Skeletal muscle satellite cell (primary cell): ENCODE results near the gene GSTA4.
A peak's percentile ranks its signal among the peaks of the same experiment; 100 is the strongest.
"Not testable (repeated sequence)": the region's sequence is repeated elsewhere in the genome, so short reads cannot be mapped to it uniquely, and the experiment has no call there.

ENCODE experiments used
- H3K27me3 ChIP-seq: 2 replicates; pipeline ENCODE4 v1.7.0; 2013; ENCODE audit warnings: low read length; ENCODE audit not compliant: control insufficient read depth, insufficient read depth
- H3K36me3 ChIP-seq: 2 replicates; pipeline ENCODE4 v1.7.0; 2013; ENCODE audit warnings: mild to moderate bottlenecking, control low read depth, low read length; ENCODE audit not compliant: insufficient read depth
- H3K4me1 ChIP-seq: 2 replicates; pipeline ENCODE4 v1.7.0; 2013; ENCODE audit warnings: low read length; ENCODE audit not compliant: control insufficient read depth, insufficient read depth
- H3K4me2 ChIP-seq: 2 replicates; pipeline ENCODE4 v1.7.0; 2013; ENCODE audit warnings: mild to moderate bottlenecking, low read length
- H3K4me3 ChIP-seq: 2 replicates; pipeline ENCODE4 v1.7.0; 2013; ENCODE audit warnings: low read length
- H3K9ac ChIP-seq: 2 replicates; pipeline ENCODE4 v1.7.0; 2013; ENCODE audit warnings: mild to moderate bottlenecking, low read depth, low read length, moderate library complexity
- H3K9me3 ChIP-seq: replicated peaks from 2 replicates; pipeline ENCODE4 v1.7.0; 2013; ENCODE audit warnings: mild to moderate bottlenecking, control low read depth, low read length

The GSTA4 gene

DNA sequence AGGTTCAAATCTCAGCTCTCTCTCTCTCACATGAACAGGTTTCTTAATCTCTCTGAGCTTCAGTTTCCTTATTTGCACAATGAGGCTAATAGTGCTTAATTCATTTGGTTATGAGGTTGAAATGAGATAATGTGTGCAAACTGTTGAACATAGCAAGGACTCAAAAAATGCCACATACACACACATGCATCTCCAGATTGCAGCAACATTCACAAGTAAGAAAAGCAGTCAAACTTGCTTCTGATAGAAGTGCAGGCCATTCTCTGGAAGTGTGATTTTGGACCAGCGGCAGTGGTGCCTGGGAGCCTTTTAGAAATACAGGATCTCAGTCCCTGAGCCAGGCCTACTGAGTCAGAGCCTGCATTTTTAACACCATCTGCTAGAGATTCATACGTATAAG is 25.7 kb downstream of the GSTA4 start:
- H3K4me2 ChIP-seq: no peak overlapping the region
- H3K4me3 ChIP-seq: no peak overlapping the region
- no peaks in the 10 kb centered on the region for H3K4me1 ChIP-seq
- no peaks in the 10 kb centered on the region for H3K9me3 ChIP-seq
- no peaks in the 10 kb centered on the region for H3K36me3 ChIP-seq
- no peak overlapping the region for H3K9ac ChIP-seq
- peaks cover 10% of the 10 kb centered on the region for H3K27me3 ChIP-seq

DNA sequence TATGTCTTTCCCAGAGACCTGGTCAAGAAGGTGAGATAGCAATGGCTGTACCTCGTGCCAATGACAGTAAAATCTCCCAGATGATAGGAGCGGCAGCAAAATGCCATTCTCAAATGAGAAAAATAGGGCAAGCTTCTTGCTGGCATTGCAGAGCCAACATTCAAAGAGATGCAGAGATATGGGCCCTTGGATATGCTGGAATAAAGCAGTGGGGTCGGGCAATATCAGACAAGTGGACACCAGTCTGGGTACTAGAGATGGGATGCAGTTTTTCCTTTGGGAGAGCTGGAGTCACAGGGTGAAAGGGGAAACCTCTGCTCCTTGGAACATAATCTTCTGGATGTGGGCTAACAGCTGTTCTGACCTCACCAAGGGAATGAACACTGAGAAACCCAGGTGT is 29.0 kb downstream of the GSTA4 start:
- Histone ChIP-seq H3K4me1 (no peaks in the 10 kb centered on the region), H3K9me3 (no peaks in the 10 kb centered on the region), H3K4me2 (no peak overlapping the region), H3K36me3 (no peaks in the 10 kb centered on the region), H3K4me3 (no peak overlapping the region), H3K27me3 (peaks cover 10% of the 10 kb centered on the region), H3K9ac (no peak overlapping the region)

DNA sequence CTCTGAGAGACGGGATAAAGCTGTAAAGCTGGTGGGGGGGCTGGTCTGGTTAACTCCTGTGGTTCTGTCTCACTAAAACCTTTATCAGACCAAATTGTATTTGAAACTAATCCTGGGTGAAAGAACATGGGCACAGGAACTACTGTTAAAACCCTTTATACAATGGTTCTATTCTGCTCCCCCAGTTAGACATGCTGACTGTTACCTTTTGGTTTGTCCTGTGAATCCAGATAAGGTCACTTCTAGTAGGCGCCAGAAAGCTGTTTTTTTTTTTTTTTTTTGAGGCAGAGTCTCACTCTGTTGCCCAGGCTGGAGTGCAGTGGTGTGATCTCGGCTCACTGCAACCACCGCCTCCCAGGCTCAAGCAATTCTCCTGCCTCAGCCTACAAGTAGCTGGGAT is 29.7 kb downstream of the GSTA4 start:
- Histone ChIP-seq H3K9ac (no peak overlapping the region), H3K4me2 (no peak overlapping the region)

DNA sequence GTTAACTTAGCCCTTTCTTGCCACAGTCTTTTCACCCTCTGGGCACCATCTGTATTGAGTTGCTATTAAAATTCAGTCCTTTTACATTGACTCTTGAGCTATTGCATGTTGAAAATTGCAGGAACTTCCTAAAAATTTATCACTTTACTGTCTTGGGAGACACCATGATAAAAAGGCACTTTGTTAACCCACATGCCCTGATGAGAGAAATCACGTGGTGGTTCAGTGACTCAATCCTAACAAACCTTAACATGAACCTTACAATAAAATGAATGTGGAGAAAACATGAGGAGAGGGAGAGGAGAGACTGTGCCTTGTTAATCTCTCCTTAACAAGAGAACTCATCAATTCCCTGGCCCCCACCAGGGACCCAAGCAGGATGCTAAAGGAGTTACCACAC is 30.8 kb downstream of the GSTA4 start:
- Histone ChIP-seq H3K4me1 (no peaks in the 10 kb centered on the region), H3K36me3 (no peaks in the 10 kb centered on the region), H3K9ac (no peak overlapping the region), H3K27me3 (peaks cover 10% of the 10 kb centered on the region), H3K9me3 (no peaks in the 10 kb centered on the region), H3K4me2 (no peak overlapping the region), H3K4me3 (no peak overlapping the region)

More for the DNA sequence above, 29.7 kb downstream of the GSTA4 start:
- no peaks in the 10 kb centered on the region for H3K36me3 ChIP-seq
- H3K4me3 ChIP-seq: no peak overlapping the region
- H3K4me1 ChIP-seq: no peaks in the 10 kb centered on the region
- H3K27me3 ChIP-seq: peaks cover 10% of the 10 kb centered on the region
- H3K9me3 ChIP-seq: no peaks in the 10 kb centered on the region

DNA sequence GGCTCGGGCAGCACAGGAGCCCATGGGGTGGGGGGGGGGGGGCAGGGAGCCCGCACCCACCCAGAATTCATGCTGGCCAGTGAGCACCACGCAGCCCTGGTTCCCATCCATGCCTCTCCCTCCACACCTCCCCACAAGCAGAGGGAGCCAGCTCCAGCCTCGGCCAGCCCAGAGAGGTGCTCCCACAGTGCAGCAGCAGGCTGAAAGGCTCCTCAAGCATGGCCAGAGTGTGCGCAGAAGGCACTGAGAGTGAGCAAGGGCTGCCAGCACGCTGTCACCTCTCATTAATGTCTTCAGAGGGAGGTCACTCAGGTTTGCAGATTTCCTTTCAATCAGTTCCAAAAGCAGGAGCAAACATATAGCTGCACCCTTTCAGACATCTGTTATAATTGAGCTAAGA is 32.4 kb downstream of the GSTA4 start:
- Histone ChIP-seq H3K4me3 (no peak overlapping the region), H3K27me3 (peaks cover 10% of the 10 kb centered on the region), H3K9ac (no peak overlapping the region), H3K4me1 (no peaks in the 10 kb centered on the region), H3K9me3 (no peaks in the 10 kb centered on the region), H3K36me3 (no peaks in the 10 kb centered on the region), H3K4me2 (no peak overlapping the region)

DNA sequence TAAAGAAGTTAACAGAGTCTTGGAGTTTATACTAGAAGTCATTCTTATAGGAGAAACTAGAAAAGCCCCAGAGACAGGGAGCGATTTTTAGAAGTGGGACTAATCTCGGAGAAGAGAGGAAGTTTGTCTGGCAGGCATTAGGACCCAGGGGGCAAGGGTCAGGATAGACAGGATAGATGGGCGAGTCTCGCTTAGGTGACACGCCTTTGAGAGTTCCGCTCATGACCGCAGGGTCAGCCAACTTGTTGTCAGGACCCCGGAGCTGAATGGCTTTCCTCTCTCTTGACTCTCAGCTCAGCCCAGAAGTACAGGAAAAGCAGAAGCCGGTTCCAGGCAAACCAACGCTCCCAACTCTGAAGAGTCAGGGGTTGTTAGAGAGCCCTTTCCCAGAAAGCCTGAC is 34.1 kb downstream of the GSTA4 start:
- H3K9ac ChIP-seq, H3K27me3 ChIP-seq, H3K4me3 ChIP-seq, H3K4me1 ChIP-seq, H3K4me2 ChIP-seq, H3K9me3 ChIP-seq, H3K36me3 ChIP-seq: not testable (repeated sequence)

DNA sequence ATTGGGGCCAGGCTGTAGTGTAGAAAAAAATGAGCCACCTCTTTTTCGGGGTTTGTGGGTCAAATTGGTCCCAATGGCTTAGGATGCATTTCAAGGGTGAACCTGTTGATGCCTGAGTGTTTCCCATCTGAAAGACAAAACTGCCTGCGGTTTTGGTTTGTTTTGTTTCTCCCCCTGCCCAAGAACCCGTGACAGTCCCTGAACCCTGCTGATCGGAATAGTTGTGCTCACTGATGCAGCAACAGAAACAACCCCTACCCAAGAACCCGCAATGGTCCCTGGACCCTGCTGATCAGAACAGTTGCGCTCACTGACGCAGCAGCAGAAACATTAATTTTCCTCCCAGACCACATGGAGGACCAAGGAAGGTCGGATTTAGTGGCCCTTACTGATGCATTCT is 34.9 kb downstream of the GSTA4 start:
- not testable (repeated sequence) for H3K9me3 ChIP-seq, H3K4me3 ChIP-seq, H3K36me3 ChIP-seq, H3K9ac ChIP-seq, H3K27me3 ChIP-seq, H3K4me1 ChIP-seq, H3K4me2 ChIP-seq

DNA sequence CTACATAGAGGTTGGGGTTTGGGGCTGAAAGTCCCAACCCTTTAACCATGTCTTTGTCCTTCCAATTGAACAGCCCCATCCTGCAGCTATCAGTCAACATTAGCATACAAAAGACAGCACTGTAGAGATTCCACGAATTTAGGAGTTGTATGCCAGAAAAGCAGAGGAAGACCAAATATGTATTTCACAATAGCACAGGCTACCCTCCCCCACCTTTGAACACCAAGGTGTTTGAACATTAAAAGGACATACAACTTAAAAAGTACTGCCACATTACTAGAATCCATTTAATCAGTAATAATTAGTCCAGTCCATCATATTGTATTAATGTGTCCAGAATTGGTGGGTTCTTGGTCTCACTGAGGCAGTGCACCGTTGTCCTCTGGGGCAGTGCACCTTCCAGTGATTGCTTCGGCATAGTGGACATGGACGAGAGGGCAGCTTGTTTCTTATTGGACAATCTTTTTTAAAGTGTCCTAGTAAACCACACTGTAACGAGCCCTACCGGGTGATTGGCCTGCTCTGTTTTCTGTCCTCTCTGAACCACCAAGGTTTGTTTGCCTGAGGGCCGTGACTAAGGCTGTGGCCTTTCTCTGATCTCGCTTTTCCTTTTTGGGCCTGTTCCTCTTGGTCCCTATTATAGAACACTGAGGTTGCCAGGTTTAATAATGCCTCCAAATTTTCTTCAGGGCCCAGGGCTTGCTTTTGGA is 36.4 kb downstream of the GSTA4 start:
- H3K9me3 ChIP-seq: no peaks in the 10 kb centered on the region
- H3K4me3 ChIP-seq: no peak overlapping the region
- no peaks in the 10 kb centered on the region for H3K36me3 ChIP-seq
- H3K27me3 ChIP-seq: no peaks in the 10 kb centered on the region
- H3K9ac ChIP-seq: no peak overlapping the region
- H3K4me2 ChIP-seq: no peak overlapping the region
- H3K4me1 ChIP-seq: peaks cover 9% of the 10 kb centered on the region

DNA sequence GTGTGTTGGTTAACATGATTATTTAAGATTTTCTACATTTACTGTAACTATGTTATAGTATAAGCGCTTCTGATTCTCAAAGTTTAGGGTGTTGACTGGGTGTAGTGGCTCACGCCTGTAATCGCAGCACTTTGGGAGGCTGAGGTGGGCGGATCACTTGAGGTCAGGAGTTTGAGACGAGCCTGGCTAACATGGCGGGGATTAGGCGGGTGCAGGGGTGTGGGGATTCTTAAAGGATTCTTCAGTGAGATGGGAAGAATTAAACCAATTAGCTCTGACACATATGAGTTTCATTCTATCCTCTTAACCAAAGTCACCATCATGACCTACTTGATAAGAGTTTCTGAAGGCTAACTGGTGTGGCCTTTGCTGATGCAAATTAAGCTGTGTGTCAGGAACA is 39.2 kb downstream of the GSTA4 start:
- Histone ChIP-seq H3K9ac (no peak overlapping the region), H3K4me1 (peaks cover 9% of the 10 kb centered on the region), H3K27me3 (no peaks in the 10 kb centered on the region), H3K36me3 (no peaks in the 10 kb centered on the region), H3K4me2 (no peak overlapping the region), H3K4me3 (no peak overlapping the region), H3K9me3 (no peaks in the 10 kb centered on the region)

DNA sequence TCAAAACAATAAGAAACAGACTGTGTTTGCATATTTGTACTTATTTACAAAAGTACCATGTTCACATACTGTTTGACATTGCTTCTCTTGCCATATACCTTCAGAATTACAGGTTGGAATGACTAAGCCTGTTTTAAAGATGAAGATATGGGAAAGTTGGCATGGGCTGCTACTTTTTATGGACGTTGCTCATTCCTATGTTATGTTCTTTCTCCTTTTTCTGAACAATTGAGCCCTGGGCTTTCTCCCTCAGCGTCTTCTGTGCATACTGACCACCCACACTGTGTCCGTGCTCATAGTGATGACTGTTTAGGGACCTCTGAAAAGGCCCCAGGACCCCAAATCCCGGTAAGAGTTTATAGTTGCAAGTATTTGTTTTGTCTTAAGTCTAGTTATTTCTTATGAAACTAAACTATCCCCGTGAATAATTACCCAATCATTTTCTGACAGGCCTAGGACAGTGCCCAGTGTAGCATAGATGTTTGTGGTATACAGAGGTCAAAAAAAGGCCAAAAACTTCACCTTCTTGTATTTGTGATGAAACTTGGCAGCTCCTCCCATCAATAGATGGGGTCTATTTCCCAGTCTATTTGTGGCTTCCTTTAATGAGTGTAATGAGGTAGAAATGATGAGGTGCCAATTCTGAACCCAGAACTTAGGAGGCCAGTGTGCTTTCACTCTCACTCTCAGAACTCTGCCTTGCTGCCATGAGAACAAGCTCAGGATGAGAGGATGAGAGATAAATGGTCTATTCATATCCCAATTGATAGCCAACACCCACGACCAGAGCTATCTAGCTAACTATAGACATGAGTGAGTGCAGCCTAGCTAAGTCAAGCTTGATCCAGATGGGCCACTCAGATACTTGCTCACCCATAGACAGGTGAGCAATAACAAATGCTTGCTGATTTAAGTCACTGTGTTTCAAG is 40.9 kb downstream of the GSTA4 start:
- Histone ChIP-seq H3K9ac (no peak overlapping the region), H3K4me2 (peak overlapping the region; percentile 26), H3K27me3 (no peaks in the 10 kb centered on the region), H3K4me3 (no peak overlapping the region), H3K9me3 (no peaks in the 10 kb centered on the region), H3K4me1 (peaks cover 9% of the 10 kb centered on the region), H3K36me3 (no peaks in the 10 kb centered on the region)

DNA sequence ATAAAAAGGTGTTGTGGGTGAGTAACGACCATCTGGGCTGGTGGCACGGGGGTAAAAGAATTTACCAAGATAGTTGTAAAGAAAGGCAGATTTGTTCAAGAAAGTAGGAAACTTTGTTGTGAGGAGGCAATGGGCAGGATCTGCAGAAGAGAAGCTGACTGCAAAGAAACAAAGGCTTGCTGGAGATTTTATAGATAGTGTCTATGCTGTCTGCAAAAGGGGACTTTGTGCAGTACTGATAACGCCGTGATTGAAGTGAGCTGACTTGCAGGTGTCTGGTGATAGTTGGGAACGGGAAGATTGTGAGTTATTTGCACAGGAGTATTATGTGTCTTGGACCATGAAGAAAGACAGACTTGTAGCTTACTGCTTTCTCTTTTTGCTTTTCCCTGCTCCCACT is 48.8 kb downstream of the GSTA4 start:
- Histone ChIP-seq H3K4me2 (no peak overlapping the region), H3K9ac (no peak overlapping the region), H3K4me3 (no peak overlapping the region), H3K36me3 (no peaks in the 10 kb centered on the region), H3K27me3 (peaks cover 3% of the 10 kb centered on the region), H3K4me1 (no peaks in the 10 kb centered on the region), H3K9me3 (no peaks in the 10 kb centered on the region)

DNA sequence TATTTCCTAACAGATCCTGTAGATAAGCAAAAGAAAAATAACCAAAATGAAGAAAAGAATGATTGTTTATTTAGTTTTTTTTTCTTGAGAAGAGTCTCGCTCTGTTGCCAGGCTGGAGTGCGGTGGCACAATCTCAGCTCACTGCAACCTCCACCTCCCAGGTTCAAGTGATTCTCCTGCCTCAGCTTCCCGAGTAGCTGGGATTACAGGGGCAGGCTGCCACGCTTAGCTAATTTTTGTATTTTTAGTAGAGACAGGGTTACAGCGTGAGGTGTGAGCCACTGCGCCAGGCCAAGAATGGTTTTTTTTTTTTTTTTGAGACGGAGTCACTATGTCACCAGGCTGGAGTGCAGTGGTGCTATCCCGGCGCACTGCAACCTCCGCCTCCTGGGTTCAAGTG is 52.3 kb downstream of the GSTA4 start:
- H3K9me3 ChIP-seq, H3K9ac ChIP-seq, H3K4me3 ChIP-seq, H3K4me1 ChIP-seq, H3K36me3 ChIP-seq, H3K27me3 ChIP-seq, H3K4me2 ChIP-seq: not testable (repeated sequence)
